GM12878 (cell line): ENCODE results near the gene GFOD2. TPM values are rescaled to one million over a fixed set of nuclear protein-coding genes. Genes with fewer than 3 reads are reported as not detected.

ENCODE experiments used
- ATAC-seq: fragments of 200-7000 bp; cut with Tn5 transposase; 3 replicates; pipeline ENCODE4 v1.9.1; 2020; ENCODE audit warnings: mild to moderate bottlenecking, moderate library complexity
- BruUV-seq: library from RNA; stranded (reverse); fragments of 400-500 nt; replicated peaks from 2 replicates; lab custom pipeline; 2021; lab: Mats Ljungman, UMichigan
- CTCF ChIA-PET: fragments of 300-600 bp; sonication (Branson Sonifier 250); formaldehyde crosslinking; extraction: SDS; loops from one replicate; lab custom pipeline; 2021; ENCODE audit warnings: inconsistent platforms; lab: Yijun Ruan, JAX
- POLR2A ChIA-PET: fragments of 350-600 bp; formaldehyde crosslinking; extraction: SDS; loops from one replicate; lab custom pipeline; 2021; ENCODE audit warnings: inconsistent platforms; lab: Charles Lee
- RAD21 ChIA-PET: fragments of 300-600 bp; sonication (Branson Sonifier 250); formaldehyde crosslinking; loops from one replicate; lab custom pipeline; 2023; ENCODE audit warnings: antibody characterized with exemption; ENCODE audit not compliant: unreplicated experiment; lab: Charles Lee
- SMC1A ChIA-PET: fragments of 300-600 bp; sonication (Branson Sonifier 250); formaldehyde crosslinking; loops from one replicate; lab custom pipeline; 2023; ENCODE audit not compliant: unreplicated experiment, uncharacterized antibody; lab: Charles Lee
- DNase-seq: peaks from one replicate; pipeline ENCODE4 v3.0.0-alpha.2; 2011; ENCODE audit warnings: low read depth, low spot score
- FAIRE-seq: peaks from 3 replicates; lab custom pipeline; 2011; peaks lifted over from hg19 to GRCh38; lab: Jason Lieb, UNC
- H2AFZ ChIP-seq: 2 replicates; pipeline ENCODE4 v1.6.0; 2011; ENCODE audit warnings: low read depth, low read length, control low read depth; ENCODE audit not compliant: control insufficient read depth
- H3K27ac ChIP-seq: 2 replicates; pipeline ENCODE4 v1.5.1; 2011; ENCODE audit warnings: control low read depth; ENCODE audit not compliant: control insufficient read depth, insufficient read depth
- H3K27me3 ChIP-seq, 2 experiments: replicated peaks in 1 of 2; 2 replicates each; pipeline versions ENCODE4 v1.6.0 to v1.6.1; 2011; ENCODE audit warnings: low read length in 1 of 2; ENCODE audit not compliant: control insufficient read depth in 2 of 2, insufficient read depth in 2 of 2
- H3K36me3 ChIP-seq, 2 experiments: 2 replicates each; pipeline ENCODE4 v1.5.1; 2011; ENCODE audit warnings: low read length in 1 of 2; ENCODE audit not compliant: control insufficient read depth in 2 of 2, insufficient read depth in 2 of 2
- H3K4me1 ChIP-seq: 2 replicates; pipeline ENCODE4 v1.6.1; 2011; ENCODE audit warnings: mild to moderate bottlenecking, low read length, moderate library complexity, mixed read lengths; ENCODE audit not compliant: control insufficient read depth, insufficient read depth
- H3K4me2 ChIP-seq: 2 replicates; pipeline ENCODE4 v1.6.0; 2011; ENCODE audit warnings: control low read depth; ENCODE audit not compliant: control insufficient read depth, insufficient read depth
- H3K4me3 ChIP-seq: fragments of 200-600 bp; sonication (generic); 2 replicates; pipeline ENCODE4 v1.5.1; 2016
- H3K79me2 ChIP-seq: 2 replicates; pipeline ENCODE4 v1.6.0; 2011; ENCODE audit warnings: low read length; ENCODE audit not compliant: control insufficient read depth, insufficient read depth
- H3K9ac ChIP-seq: 2 replicates; pipeline ENCODE4 v1.8.0; 2011; ENCODE audit warnings: low read length, control low read depth, mixed read lengths; ENCODE audit not compliant: control insufficient read depth, insufficient read depth
- H3K9me3 ChIP-seq: replicated peaks from 3 replicates; pipeline ENCODE4 v1.5.1; 2011; ENCODE audit warnings: mild to moderate bottlenecking, low read length; ENCODE audit not compliant: control insufficient read depth, insufficient read depth
- H4K20me1 ChIP-seq: 2 replicates; pipeline ENCODE4 v1.6.0; 2011; ENCODE audit not compliant: control insufficient read depth, insufficient read depth
- BHLHE40 ChIP-seq, 2 experiments: fragments of 450-650 bp in 1 of 2; IDR thresholded peaks; 2 replicates each; pipeline ENCODE4 v1.6.1; 2011 to 2017; ENCODE audit warnings: low read depth in 2 of 2, borderline replicate concordance in 1 of 2, improper control_type of control experiment in 1 of 2, low read length in 1 of 2, mild to moderate bottlenecking in 1 of 2
- EP300 ChIP-seq, 2 experiments: fragments of 150-350 bp in 1 of 2; IDR thresholded peaks; 2 replicates each; pipeline ENCODE4 v1.6.1; 2011 to 2012; ENCODE audit warnings: low read depth in 2 of 2, low read length in 2 of 2, borderline replicate concordance in 1 of 2, improper control_type of control experiment in 1 of 2, inconsistent platforms in 1 of 2; ENCODE audit not compliant: control insufficient read depth in 1 of 2
- IKZF1 ChIP-seq: fragments of 450-650 bp; conservative IDR thresholded peaks from 2 replicates; pipeline ENCODE4 v1.6.1; 2017; ENCODE audit warnings: antibody characterized with exemption, mild to moderate bottlenecking
- KAT2A ChIP-seq: conservative IDR thresholded peaks from 2 replicates; pipeline ENCODE4 v1.6.1; 2011; ENCODE audit warnings: low read depth, low read length; ENCODE audit not compliant: control insufficient read depth
- MYB ChIP-seq: fragments of 150-350 bp; IDR thresholded peaks from 2 replicates; pipeline ENCODE4 v1.6.1; 2014; ENCODE audit warnings: mild to moderate bottlenecking, low read depth, low read length, borderline replicate concordance
- NKRF ChIP-seq: fragments of 450-650 bp; conservative IDR thresholded peaks from 2 replicates; pipeline ENCODE4 v1.6.1; 2017; ENCODE audit warnings: mild to moderate bottlenecking, moderate library complexity
- PAX8 ChIP-seq: fragments of 450-650 bp; IDR thresholded peaks from 2 replicates; pipeline ENCODE4 v1.6.1; 2017; ENCODE audit warnings: mild to moderate bottlenecking, moderate library complexity
- WGBS: methylation state at CpG from one replicate; pipeline ENCODE4 v1.1.6; 2016; ENCODE audit warnings: low lambda C conversion rate; ENCODE audit not compliant: insufficient replicate concordance, insufficient coverage; ENCODE audit errors: missing lambda C conversion rate; 5-methylcytosine and 5-hydroxymethylcytosine counted together
- in situ Hi-C: fragments of 300-500 bp; cut with MboI; formaldehyde crosslinking; loops from 9 replicates; pipeline ENCODE4 v1.14.3; 2018; ENCODE audit warnings: mixed read lengths
- intact Hi-C: fragments of 100-400 bp; cut with micrococcal nuclease; formaldehyde crosslinking; loops from one replicate; pipeline ENCODE4 v1.14.2; 2022; ENCODE audit not compliant: unreplicated experiment
- polyA plus RNA-seq, 11 experiments: library from polyadenylated mRNA; depleted of rRNA in 4 of 11; unstranded in 6 of 11; stranded (reverse) in 5 of 11; fragments of >200 nt; fragmentation: Nextera tagmentation in 4 of 11; fragmentation: Illumina TruSeq in 1 of 11; extraction: Ambion mirVana in 4 of 11; extraction: Trizol in 1 of 11; gene quantifications; 1 replicate in 1 of 11; 2 replicates in 10 of 11; pipeline versions ENCODE4 v1.2.1 to v1.2.3, GENCODE V29; 2011 to 2016; ENCODE audit warnings: inconsistent platforms in 2 of 11, missing spikeins in 2 of 11, low read depth in 1 of 11
- total RNA-seq, 4 experiments: library from RNA; depleted of rRNA in 3 of 4; stranded (reverse); fragments of >200 nt in 3 of 4; fragmentation: Illumina TruSeq in 1 of 4; extraction: Trizol in 1 of 4; gene quantifications; 2 replicates each; pipeline versions ENCODE4 v1.2.1 to v1.2.3, GENCODE V29; 2013 to 2021
- TF ChIP-seq, protein P1 (sequence below): fragments of 150-350 bp; IDR thresholded peaks from 2 replicates; pipeline ENCODE4 v1.6.1; 2016; ENCODE audit warnings: low read depth, low read length

Gene GFOD2
- total and polyA plus RNA-seq, 10 of the 15 experiments (the other 5 are each of a cell fraction or from before 2014, with no cell fraction given): 2.0 to 15.9 (median 12.0) TPM

- no peaks in the 10 kb centered on the region for H3K27me3 ChIP-seq
- no peaks in the 10 kb centered on the region for H4K20me1 ChIP-seq
- FAIRE-seq: no peak
- TF ChIP-seq MYB (no peak), PAX8 (no peak), KAT2A (no peak), EP300 (IDR thresholded peaks at IDR 0.05; ENCODE audit: borderline replicate concordance in 1 of 2, control insufficient read depth in 1 of 2, low read depth in 2 of 2, low read length in 2 of 2) (no peak), BHLHE40 (IDR thresholded peaks at IDR 0.05; ENCODE audit: borderline replicate concordance in 1 of 2, low read depth in 2 of 2, low read length in 1 of 2) (no peak), NKRF (no peak), IKZF1 (no peak)
- TF ChIP-seq, protein P1, sequence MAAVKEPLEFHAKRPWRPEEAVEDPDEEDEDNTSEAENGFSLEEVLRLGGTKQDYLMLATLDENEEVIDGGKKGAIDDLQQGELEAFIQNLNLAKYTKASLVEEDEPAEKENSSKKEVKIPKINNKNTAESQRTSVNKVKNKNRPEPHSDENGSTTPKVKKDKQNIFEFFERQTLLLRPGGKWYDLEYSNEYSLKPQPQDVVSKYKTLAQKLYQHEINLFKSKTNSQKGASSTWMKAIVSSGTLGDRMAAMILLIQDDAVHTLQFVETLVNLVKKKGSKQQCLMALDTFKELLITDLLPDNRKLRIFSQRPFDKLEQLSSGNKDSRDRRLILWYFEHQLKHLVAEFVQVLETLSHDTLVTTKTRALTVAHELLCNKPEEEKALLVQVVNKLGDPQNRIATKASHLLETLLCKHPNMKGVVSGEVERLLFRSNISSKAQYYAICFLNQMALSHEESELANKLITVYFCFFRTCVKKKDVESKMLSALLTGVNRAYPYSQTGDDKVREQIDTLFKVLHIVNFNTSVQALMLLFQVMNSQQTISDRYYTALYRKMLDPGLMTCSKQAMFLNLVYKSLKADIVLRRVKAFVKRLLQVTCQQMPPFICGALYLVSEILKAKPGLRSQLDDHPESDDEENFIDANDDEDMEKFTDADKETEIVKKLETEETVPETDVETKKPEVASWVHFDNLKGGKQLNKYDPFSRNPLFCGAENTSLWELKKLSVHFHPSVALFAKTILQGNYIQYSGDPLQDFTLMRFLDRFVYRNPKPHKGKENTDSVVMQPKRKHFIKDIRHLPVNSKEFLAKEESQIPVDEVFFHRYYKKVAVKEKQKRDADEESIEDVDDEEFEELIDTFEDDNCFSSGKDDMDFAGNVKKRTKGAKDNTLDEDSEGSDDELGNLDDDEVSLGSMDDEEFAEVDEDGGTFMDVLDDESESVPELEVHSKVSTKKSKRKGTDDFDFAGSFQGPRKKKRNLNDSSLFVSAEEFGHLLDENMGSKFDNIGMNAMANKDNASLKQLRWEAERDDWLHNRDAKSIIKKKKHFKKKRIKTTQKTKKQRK: no peak
- TF ChIP-seq, all 136 proteins: peak for 0
- H3K4me2 ChIP-seq: no peak overlapping the region
- ChIA-PET POLR2A (no interaction called here), CTCF (interaction anchor here (0.8 kb wide), 1 partner anchor 227 kb away, joined by 3 read pairs; the partner anchor contains the start of gene ATP6V0D1), SMC1A (interaction anchor here (1.5 kb wide), 1 partner anchor 10 kb away, joined by 4 read pairs; no protein-coding TSS in a partner anchor), RAD21 (no interaction called here)
- H3K27ac ChIP-seq: no peak overlapping the region
- DNase-seq (no peak), ATAC-seq (no peak)
- H3K79me2 ChIP-seq: no peaks in the 10 kb centered on the region; the same call in none of the 2 replicates
- in situ Hi-C loops: no loop called here
- WGBS: 73% methylated on average over 2 of the region's 2 CpGs
- no peak overlapping the region for H3K9ac ChIP-seq
- no peak overlapping the region for H3K4me3 ChIP-seq
- no TSS peak for BruUV-seq
- intact Hi-C loops: no loop called here
- H3K36me3 ChIP-seq: peaks cover 0 to 5% of the 10 kb centered on the region in 2 experiments; a peak in 1 of 4 replicates
- H3K4me1 ChIP-seq: peaks cover 3% of the 10 kb centered on the region
- no peak overlapping the region for H2AFZ ChIP-seq
- H3K9me3 ChIP-seq: no peaks in the 10 kb centered on the region
Observed at GRCh38 chr16:67708368-67708771, 10.7 kb downstream of the GFOD2 start.
